Naive B cell (primary cell): ENCODE results near the gene UNC5A. TPM values are rescaled to one million over a fixed set of nuclear protein-coding genes. Genes with fewer than 3 reads are reported as not detected.

Source experiments
- ATAC-seq, 2 donors: fragments of 150-1000 bp; cut with Tn5 transposase; 2 replicates each; pipeline ENCODE4 v1.10.0; 2021; ENCODE audit warnings: low read depth in 2 of 2, mild to moderate bottlenecking in 2 of 2, moderate library complexity in 2 of 2
- DNase-seq: peaks from one replicate; pipeline ENCODE4 v3.0.0; 2022
- H3K27ac Mint-ChIP-seq, 6 donors: one replicate each; pipeline ENCODE4 v1.8.0; 2020 to 2022; ENCODE audit warnings: mild to moderate bottlenecking in 6 of 6, mixed read lengths in 6 of 6, moderate library complexity in 5 of 6, inconsistent platforms in 2 of 6
- H3K27me3 Mint-ChIP-seq, 3 donors: one replicate each; pipeline ENCODE4 v1.8.0; 2021 to 2022; ENCODE audit warnings: mixed read lengths in 3 of 3, mild to moderate bottlenecking in 1 of 3
- H3K36me3 Mint-ChIP-seq, 2 donors: one replicate each; pipeline ENCODE4 v1.8.0; 2020 to 2022; ENCODE audit warnings: mixed read lengths in 2 of 2, inconsistent platforms in 1 of 2, mild to moderate bottlenecking in 1 of 2
- H3K4me1 Mint-ChIP-seq, 3 donors: one replicate each; pipeline ENCODE4 v1.8.0; 2020 to 2022; ENCODE audit warnings: mixed read lengths in 3 of 3, inconsistent platforms in 1 of 3, mild to moderate bottlenecking in 1 of 3, moderate library complexity in 1 of 3
- H3K4me3 Mint-ChIP-seq, 8 donors: one replicate each; pipeline ENCODE4 v1.8.0; 2020 to 2022; ENCODE audit warnings: mild to moderate bottlenecking in 8 of 8, mixed read lengths in 8 of 8, moderate library complexity in 8 of 8, inconsistent platforms in 2 of 8
- H3K9me3 Mint-ChIP-seq, 7 donors: one replicate each; pipeline ENCODE4 v1.8.0; 2020 to 2022; ENCODE audit warnings: mixed read lengths in 7 of 7, mild to moderate bottlenecking in 5 of 7, inconsistent platforms in 2 of 7, moderate library complexity in 1 of 7
- polyA plus RNA-seq, 6 donors: library from polyadenylated mRNA; unstranded; fragments of 300-500 nt; fragmentation: Illumina TruSeq; gene quantifications; one replicate each; pipeline ENCODE4 v1.2.3, GENCODE V29; 2021; ENCODE audit warnings: low read depth in 6 of 6

UNC5A gene
- polyA plus RNA-seq, 6 donors from 2014 or later = not detected

DNA sequence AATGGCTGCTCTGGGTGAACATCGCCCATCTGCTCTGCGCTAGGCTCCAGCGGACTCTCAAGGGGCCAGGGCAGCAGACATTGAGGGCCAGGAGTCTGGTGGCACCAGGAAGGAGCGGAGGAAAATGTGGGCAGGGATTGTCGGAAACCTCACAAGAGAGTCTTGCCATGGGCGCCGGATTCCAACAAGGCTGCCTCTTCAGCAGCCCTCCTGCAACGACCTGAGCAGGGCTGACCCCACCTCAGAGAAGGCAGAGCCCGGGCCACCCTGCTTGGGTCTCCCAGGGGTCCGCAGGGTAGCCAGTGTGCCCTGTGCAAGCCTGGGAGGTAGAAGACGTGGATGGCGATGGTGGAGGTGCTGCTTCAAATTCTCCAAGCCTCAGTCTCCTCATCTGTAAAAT, 11.4 kb upstream of the UNC5A start:
- Mint-ChIP-seq H3K4me3 (no peak overlapping the region), H3K27ac (no peak overlapping the region), H3K27me3 (peaks cover 33 to 48% (median 46%) of the 10 kb centered on the region in 3 donors), H3K4me1 (peaks cover 0 to 4% (median 0%) of the 10 kb centered on the region in 3 donors), H3K36me3 (peaks cover 0 to 7% of the 10 kb centered on the region in 2 donors), H3K9me3 (peaks cover 0 to 3% (median 0%) of the 10 kb centered on the region in 7 donors)
- DNase-seq (no peak), ATAC-seq (no peak)

DNA sequence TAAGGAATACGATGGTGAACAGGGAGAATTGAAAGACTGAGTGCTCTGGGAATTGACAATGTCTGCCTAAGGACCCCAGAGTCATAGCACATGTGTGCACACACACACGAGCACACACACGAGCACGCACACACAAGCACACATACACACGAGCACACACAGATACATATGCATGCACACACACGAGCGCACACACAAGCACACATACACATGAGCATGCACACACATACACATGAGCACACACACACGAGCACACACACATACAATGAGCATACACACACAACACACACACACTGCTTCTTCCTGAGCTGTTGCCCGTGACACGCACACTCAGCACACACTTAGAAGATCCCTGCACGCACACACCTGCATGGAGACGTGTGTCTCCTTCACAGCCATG, 10.9 kb upstream of the UNC5A start:
- Mint-ChIP-seq H3K27me3 (peaks cover 34 to 48% (median 46%) of the 10 kb centered on the region in 3 donors), H3K27ac (no peak overlapping the region), H3K4me1 (peaks cover 0 to 4% (median 0%) of the 10 kb centered on the region in 3 donors), H3K4me3 (no peak overlapping the region), H3K36me3 (peaks cover 0 to 6% of the 10 kb centered on the region in 2 donors), H3K9me3 (peaks cover 0 to 3% (median 0%) of the 10 kb centered on the region in 7 donors)
- DNase-seq (no peak), ATAC-seq (no peak)

DNA sequence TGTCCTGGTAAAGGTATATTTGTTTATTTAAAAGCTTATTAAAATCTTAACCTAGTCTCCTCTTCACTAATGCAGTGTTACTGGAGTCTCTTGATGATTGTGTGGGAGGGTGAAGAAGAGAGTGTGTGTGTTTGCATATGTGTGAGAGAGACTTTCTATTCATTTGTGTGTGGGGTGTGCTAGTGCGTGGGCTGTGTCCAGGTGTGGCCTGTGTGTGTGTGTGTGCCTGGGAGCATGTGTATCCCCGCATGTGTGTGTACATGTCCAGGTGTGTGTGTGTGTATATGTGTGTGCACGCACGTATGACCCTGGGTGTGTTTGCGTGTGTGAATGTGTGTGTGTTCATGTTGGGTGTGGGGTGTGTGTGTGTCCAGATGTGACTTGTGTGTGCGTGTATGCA, 10.3 kb upstream of the UNC5A start:
- Mint-ChIP-seq H3K4me1 (no peaks in the 10 kb centered on the region), H3K9me3 (no peaks in the 10 kb centered on the region), H3K27ac (no peak overlapping the region), H3K4me3 (no peak overlapping the region), H3K27me3 (peaks cover 34 to 48% (median 46%) of the 10 kb centered on the region in 3 donors), H3K36me3 (peaks cover 0 to under 1% of the 10 kb centered on the region in 2 donors)
- ATAC-seq (no peak), DNase-seq (no peak)

DNA sequence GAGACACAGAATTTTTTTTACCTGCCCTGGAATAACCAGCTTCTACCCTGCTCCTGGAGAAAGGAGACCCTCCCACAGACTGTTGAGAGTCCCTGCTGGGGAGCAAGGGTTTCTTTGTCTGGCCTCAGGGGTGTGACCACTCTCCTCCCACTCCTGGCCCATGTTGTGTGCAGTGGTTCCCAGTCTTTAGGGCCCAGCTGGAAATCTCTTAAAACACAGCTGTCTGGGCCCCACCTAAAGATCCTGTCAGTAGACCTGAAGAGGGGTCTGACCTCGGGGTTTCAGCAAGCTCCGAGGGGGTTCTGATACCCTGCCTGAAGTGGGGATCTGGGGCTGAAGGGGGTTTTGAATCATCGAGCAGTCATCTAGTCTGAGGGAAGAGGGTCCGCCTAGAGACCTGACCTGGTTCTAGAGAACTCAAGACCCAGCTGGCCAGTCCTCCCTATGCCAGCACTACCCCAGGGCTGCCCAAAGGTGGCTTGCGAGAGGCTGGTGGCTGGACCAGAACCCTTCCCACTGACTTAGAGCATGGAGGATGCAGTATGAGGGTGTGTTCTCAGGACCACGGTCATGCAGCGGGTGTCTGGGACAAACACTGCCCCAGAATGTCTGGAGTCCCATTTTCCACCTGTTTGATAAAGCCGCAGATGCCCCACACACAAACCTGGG, 8.1 kb upstream of the UNC5A start:
- Mint-ChIP-seq H3K27ac (no peak overlapping the region), H3K4me1 (no peaks in the 10 kb centered on the region), H3K27me3 (peaks cover 29 to 48% (median 46%) of the 10 kb centered on the region in 3 donors), H3K4me3 (no peak overlapping the region), H3K9me3 (peaks cover 0 to 6% (median 0%) of the 10 kb centered on the region in 7 donors), H3K36me3 (no peaks in the 10 kb centered on the region)
- no peak for DNase-seq
- ATAC-seq = no peak

DNA sequence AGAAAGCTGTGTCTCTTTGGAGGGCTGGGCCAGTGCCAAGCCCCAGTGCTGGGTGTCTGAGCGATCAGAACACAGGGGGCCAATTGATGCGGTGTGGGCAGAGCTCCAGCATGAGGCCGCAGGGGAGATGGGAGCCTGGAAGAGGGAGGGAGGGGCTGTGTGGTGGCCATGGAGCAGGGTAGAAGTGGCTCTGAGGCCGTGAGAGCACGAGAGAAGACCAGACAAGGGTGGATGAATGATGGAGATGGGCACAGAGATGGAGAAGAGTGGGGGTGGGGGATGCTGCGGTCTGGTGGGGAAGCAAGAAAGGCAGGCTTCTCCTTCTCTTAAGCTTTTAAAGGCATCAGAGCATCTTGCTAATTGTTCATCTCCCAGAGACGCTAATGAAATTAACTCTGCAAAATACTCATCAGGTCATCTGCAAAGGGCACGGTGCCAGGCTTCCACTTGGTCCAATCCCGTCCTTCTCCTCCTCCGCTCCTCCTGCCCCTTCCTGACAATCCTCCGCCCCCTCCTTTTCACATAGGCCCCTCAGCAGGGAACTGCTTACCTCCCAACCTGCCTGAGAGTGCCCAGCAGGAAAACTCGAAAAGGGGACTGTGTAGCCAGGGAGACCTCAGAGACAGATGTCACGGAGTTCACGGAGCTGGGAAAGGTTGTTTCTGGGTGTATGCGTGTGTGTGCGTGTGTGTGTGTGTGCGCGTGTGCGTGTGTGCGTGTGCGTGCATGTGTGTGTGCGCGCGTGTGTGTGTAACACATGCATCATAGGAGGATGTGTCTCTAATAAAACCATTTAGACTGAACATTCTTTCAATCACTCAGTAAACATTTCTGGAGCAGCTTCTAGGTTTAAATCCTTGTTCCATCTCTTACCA, 7.1 kb upstream of the UNC5A start:
- no peaks in the 10 kb centered on the region for H3K4me1 Mint-ChIP-seq
- H3K4me3 Mint-ChIP-seq = peak overlapping the region in 1 of 8 donors; percentile 35
- H3K27ac Mint-ChIP-seq = peak overlapping the region in 1 of 6 donors; percentile 84
- ATAC-seq (no peak), DNase-seq (no peak)
- H3K36me3 Mint-ChIP-seq = peaks cover 0 to 5% of the 10 kb centered on the region in 2 donors
- H3K27me3 Mint-ChIP-seq = peaks cover 37 to 56% (median 55%) of the 10 kb centered on the region in 3 donors
- H3K9me3 Mint-ChIP-seq = peaks cover 0 to 6% (median 0%) of the 10 kb centered on the region in 7 donors

DNA sequence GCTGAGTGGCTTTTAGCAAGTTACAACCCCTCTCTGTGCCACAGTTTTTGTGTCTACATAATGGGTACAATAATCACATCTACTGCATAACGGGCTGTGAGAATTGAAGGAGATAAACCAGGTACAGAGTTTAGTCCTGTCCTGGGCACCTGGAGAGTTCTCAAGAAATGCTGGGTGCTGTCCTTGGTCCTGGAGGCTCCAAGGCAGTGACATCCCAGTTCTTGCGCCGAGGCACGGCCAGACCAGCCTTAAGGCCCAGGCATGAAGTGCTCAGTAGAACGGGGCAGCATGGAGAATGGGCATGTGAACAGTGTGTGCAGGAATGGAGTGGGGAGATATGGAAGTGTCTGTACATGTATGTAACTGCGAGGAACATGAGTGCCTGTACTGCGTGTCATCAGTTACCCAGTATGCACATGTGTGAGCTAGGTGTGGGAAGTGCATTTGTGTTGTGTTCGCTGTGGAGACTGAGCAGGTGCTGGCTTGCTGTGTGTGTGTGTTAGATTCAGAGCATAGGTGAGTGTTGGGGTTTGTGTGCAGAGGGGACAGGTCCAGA, 6.3 kb upstream of the UNC5A start:
- H3K36me3 Mint-ChIP-seq = peaks cover 0 to 5% of the 10 kb centered on the region in 2 donors
- H3K4me1 Mint-ChIP-seq = peaks cover 0 to 1% (median 0%) of the 10 kb centered on the region in 3 donors
- peaks cover 39 to 63% (median 62%) of the 10 kb centered on the region in 3 donors for H3K27me3 Mint-ChIP-seq
- no peak overlapping the region for H3K4me3 Mint-ChIP-seq
- no peak overlapping the region for H3K27ac Mint-ChIP-seq
- H3K9me3 Mint-ChIP-seq = peaks cover 0 to 6% (median 0%) of the 10 kb centered on the region in 7 donors
- ATAC-seq (no peak), DNase-seq (no peak)

DNA sequence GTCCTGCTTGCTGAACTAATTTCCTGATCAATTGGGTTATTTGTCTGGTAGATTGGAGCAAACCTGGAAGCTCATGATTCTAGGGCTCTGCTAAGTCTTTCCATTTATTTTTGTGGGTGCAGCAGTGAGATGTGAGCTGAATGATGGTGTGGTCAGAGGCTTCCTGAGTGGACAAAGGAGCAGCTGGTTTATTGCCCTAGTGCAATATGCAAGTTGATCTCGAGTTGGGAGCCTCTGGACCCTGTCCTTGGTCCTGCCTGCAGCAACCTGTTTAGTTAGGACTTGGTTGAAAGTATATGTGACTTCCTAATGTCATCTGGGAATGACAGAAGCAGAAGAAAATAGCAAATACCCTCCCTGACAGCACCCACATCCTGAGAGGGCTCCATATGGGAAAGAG, 4.2 kb upstream of the UNC5A start:
- H3K4me3 Mint-ChIP-seq = no peak overlapping the region
- peaks cover 0 to 5% of the 10 kb centered on the region in 2 donors for H3K36me3 Mint-ChIP-seq
- peaks cover 0 to 6% (median 0%) of the 10 kb centered on the region in 7 donors for H3K9me3 Mint-ChIP-seq
- ATAC-seq (no peak), DNase-seq (no peak)
- H3K27ac Mint-ChIP-seq = peak overlapping the region in 1 of 6 donors; percentile 39
- H3K4me1 Mint-ChIP-seq = peaks cover 2 to 11% (median 10%) of the 10 kb centered on the region in 3 donors
- H3K27me3 Mint-ChIP-seq = peaks cover 47 to 73% (median 70%) of the 10 kb centered on the region in 3 donors

DNA sequence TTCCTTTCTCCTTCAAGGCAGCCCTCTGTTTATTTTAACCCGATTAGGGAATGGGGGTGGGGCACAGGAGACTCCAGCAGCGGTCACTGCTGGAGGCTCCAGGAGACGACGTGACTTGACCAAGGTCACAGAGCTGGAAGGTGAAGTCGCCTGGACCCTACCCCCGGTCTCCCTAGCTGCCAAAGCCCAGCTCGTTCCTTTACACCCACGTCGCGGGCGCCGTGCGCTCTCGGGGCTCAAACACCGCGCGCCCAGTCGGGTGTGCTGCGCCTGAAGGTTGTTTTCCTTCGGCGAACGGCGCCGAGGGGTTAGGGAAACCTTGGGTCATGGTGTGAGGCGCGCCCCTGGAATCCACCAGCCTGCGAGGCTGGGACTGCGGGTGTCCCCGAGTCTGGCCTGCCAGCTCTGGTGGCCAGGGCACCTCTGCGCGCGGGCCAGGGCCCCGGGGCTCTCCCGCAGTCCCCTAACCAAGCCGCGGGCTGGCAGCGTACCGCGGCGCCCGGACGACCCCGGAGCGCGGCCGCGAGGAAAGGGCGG, 747 bp upstream of the UNC5A start:
- ATAC-seq (no peak), DNase-seq (no peak)
- Mint-ChIP-seq H3K9me3 (peaks cover 0 to 6% (median 0%) of the 10 kb centered on the region in 7 donors), H3K36me3 (peaks cover 0 to 5% of the 10 kb centered on the region in 2 donors), H3K27ac (peak overlapping the region in 1 of 6 donors; percentile 56), H3K4me1 (peaks cover 12 to 22% (median 20%) of the 10 kb centered on the region in 3 donors), H3K4me3 (peak overlapping the region; percentile 42 to 90 (median 80)), H3K27me3 (peaks cover 54 to 88% (median 85%) of the 10 kb centered on the region in 3 donors)

DNA sequence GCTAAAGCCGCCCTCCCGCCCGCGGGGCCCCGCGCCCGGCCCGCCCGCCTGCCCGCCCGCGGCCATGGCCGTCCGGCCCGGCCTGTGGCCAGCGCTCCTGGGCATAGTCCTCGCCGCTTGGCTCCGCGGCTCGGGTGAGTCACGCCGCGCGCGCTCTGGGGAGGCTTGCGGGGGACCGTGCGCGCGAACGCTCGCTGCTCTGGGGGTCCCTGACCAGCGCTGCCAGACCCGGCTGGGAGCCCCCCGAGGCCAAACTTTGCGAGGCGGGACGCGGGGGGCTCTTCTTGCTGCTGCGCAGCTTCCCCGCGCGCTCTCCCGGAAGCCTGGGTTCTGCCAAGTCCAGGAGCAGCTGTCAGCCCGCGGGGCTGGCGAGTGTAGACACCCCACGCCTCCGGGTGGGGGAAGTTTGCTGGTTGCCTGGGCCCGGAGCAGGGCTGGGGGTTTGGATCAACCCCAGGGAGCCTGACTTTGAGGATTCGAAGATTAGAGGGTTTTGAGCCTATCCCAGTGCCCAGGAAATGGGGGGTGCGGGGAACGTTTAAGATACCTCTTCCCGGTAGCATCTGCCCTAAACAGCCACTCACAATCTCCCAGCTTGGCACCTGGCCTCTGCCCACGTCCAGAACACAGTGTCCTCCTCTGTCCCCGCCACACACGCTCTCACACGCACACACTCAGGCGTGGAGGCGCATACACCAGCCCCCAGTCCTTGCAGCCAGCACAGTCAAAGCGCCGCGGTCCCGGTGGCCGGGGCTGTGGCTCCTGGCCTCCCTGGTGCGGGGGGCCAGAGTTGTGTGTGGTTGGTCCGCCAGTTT, 535 bp downstream of the UNC5A start:
- Mint-ChIP-seq H3K9me3 (peaks cover 0 to 6% (median 0%) of the 10 kb centered on the region in 7 donors), H3K36me3 (peaks cover 0 to 5% of the 10 kb centered on the region in 2 donors), H3K4me1 (peaks cover 12 to 22% (median 20%) of the 10 kb centered on the region in 3 donors), H3K27me3 (peaks cover 53 to 88% (median 85%) of the 10 kb centered on the region in 3 donors), H3K27ac (peak overlapping the region in 1 of 6 donors; percentile 88), H3K4me3 (peak overlapping the region; percentile 72 to 88 (median 84))
- peak; percentile 39 to 40 for ATAC-seq
- DNase-seq = no peak

DNA sequence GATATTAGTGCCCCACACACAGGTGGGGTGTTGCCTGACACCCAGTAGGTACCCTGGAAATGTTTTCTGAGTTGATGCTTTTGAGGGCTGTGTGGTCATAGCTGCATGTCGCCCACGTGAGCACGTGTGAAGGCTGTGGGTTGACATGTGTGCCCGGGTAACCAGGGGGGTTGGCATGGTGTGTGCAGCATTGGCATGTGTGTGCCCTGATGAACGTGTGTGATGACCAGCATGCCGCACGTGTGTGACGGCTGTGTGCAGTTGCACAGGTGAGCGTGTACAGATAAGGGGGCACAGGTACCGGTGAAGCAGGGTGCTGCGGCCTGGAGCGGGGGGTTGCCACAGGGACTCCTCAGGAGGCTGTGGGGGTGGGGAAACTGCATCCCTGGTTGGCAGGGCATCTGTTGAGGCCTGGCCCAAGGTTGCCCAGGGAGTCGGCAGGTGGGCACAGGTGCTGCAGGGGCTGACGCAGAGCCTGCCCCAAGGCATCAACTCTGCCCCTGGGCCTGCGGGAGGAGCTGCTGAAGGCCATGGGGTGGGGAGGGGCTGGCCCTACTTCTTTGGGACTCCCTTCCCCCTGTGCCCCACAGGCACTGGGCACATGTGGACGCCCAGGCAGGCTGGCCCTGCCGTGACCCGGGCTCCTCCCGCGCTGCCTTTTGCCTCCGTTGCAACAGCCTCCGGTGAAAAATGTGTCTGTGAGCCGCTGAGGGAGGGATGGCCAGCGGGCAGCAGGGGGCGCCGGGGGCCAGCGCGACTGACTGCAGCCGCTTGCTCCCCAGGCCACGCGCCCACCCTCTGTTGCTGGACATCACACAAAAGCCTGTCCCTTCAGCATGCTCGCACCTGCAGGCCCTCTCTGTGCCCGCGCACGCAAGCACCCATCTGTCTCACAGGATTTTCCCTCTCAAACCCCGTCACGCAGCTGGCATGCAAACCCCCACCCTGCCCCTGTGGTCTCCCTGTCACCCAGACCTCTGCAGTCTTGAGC, 2.2 kb downstream of the UNC5A start:
- Mint-ChIP-seq H3K27ac (no peak overlapping the region), H3K9me3 (peaks cover 0 to 2% (median 0%) of the 10 kb centered on the region in 7 donors), H3K4me1 (peaks cover 15 to 28% (median 27%) of the 10 kb centered on the region in 3 donors), H3K27me3 (peaks cover 44 to 85% (median 81%) of the 10 kb centered on the region in 3 donors), H3K36me3 (peaks cover 0 to 4% of the 10 kb centered on the region in 2 donors), H3K4me3 (peak overlapping the region in 5 of 8 donors; percentile 20 to 84 (median 54))
- DNase-seq (no peak), ATAC-seq (no peak)

DNA sequence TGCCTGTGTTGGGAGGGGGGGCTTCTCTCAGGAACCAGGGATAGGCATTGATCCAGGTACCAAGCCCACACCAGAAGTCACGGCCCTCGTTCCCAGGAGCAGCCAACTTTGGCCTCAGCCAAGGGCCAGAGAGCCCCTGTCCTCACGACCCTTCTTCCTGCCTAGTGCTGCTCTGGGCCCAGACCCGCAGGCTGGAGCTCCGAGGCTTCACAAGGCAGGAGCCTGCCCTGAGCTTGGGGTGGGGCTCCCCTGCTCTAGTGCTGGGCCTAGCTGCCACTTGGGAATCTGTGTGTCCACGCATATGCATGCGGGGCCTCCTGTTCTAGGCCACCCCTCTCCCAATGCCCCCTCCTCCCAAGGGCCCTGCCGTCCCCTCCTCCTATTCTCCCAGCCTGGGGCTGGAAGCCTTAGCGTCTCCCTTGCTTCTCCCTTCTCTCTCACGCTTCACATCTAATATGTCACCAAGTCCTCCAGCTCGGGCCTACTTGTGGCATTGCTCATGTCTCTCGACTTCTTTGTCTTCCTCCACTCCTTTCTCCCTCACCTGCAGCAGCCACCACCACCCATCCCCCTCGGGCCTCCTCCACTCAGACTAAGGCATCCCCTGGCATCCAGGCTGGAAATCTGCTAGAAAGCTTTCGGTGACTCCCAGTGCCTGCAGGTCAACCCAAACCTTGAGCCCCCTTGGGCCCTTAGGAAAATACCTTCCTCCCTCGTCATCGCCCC, 3.4 kb downstream of the UNC5A start:
- H3K27me3 Mint-ChIP-seq = peaks cover 47 to 82% (median 77%) of the 10 kb centered on the region in 3 donors
- no peaks in the 10 kb centered on the region for H3K36me3 Mint-ChIP-seq
- ATAC-seq (no peak), DNase-seq (no peak)
- peak overlapping the region in 2 of 8 donors; percentile 9 to 40 for H3K4me3 Mint-ChIP-seq
- H3K27ac Mint-ChIP-seq = no peak overlapping the region
- peaks cover 15 to 35% (median 34%) of the 10 kb centered on the region in 3 donors for H3K4me1 Mint-ChIP-seq
- H3K9me3 Mint-ChIP-seq = peaks cover 0 to 2% (median 0%) of the 10 kb centered on the region in 7 donors
